Karpas-422 (cell line): ENCODE results near the gene PAOX. TPM values are rescaled to one million over a fixed set of nuclear protein-coding genes. Genes with fewer than 3 reads are reported as not detected.

Experiments used
- DNase-seq: peaks from one replicate; pipeline ENCODE4 v3.0.0-alpha.2; 2015
- H2AFZ ChIP-seq: fragments of 200-600 bp; sonication (generic); 2 replicates; pipeline ENCODE4 v1.6.1; 2014; ENCODE audit warnings: antibody characterized with exemption, low read length, mixed read lengths
- H3K27ac ChIP-seq: fragments of 200-600 bp; sonication (generic); 2 replicates; pipeline ENCODE4 v1.5.1; 2014; ENCODE audit warnings: mild to moderate bottlenecking, low read length, moderate library complexity
- H3K27me3 ChIP-seq: fragments of 200-600 bp; sonication (generic); 2 replicates; pipeline ENCODE4 v1.6.1; 2014; ENCODE audit warnings: low read length, mixed read lengths
- H3K36me3 ChIP-seq: fragments of 200-600 bp; sonication (generic); 2 replicates; pipeline ENCODE4 v1.6.1; 2014; ENCODE audit warnings: low read length, mixed read lengths; ENCODE audit not compliant: insufficient read depth
- H3K4me1 ChIP-seq: fragments of 200-600 bp; sonication (generic); 2 replicates; pipeline ENCODE4 v1.6.1; 2014; ENCODE audit warnings: mild to moderate bottlenecking, low read length, mixed read lengths
- H3K4me2 ChIP-seq: fragments of 200-600 bp; sonication (generic); 2 replicates; pipeline ENCODE4 v1.6.1; 2014; ENCODE audit warnings: low read length, low read depth, mild to moderate bottlenecking; ENCODE audit not compliant: poor library complexity, severe bottlenecking
- H3K4me3 ChIP-seq: fragments of 200-600 bp; sonication (generic); 2 replicates; pipeline ENCODE4 v1.5.1; 2014; ENCODE audit warnings: mild to moderate bottlenecking, antibody characterized with exemption, low read length, mixed read lengths
- H3K79me2 ChIP-seq: fragments of 200-600 bp; sonication (generic); 2 replicates; pipeline ENCODE4 v1.6.1; 2014; ENCODE audit warnings: mild to moderate bottlenecking, low read length, mixed read lengths
- H3K9ac ChIP-seq: fragments of 200-600 bp; sonication (generic); 2 replicates; pipeline ENCODE4 v1.6.0; 2014; ENCODE audit warnings: low read length
- H3K9me2 ChIP-seq: fragments of 200-600 bp; sonication (generic), shearing (Covaris generic); replicated peaks from 2 replicates; pipeline ENCODE4 v1.6.0; 2014; ENCODE audit warnings: mild to moderate bottlenecking, low read length, moderate library complexity; ENCODE audit not compliant: insufficient read depth
- H3K9me3 ChIP-seq: fragments of 300-700, 200-600 bp; sonication (generic); 2 replicates; pipeline ENCODE4 v1.6.1; 2014; ENCODE audit warnings: low read length, mixed read lengths
- H4K20me1 ChIP-seq: fragments of 200-600 bp; sonication (generic); 2 replicates; pipeline ENCODE4 v1.6.1; 2014; ENCODE audit warnings: mild to moderate bottlenecking, antibody characterized with exemption, low read length, low read depth; ENCODE audit not compliant: insufficient read depth
- total RNA-seq: library from RNA; depleted of rRNA; stranded (reverse); fragments of >200 nt; shearing (Covaris generic); gene quantifications from 2 replicates; pipeline ENCODE4 v1.2.3, GENCODE V29; 2014; ENCODE audit warnings: low replicate concordance

PAOX gene
- total RNA-seq, 1 experiment from 2014 or later = not detected

DNA sequence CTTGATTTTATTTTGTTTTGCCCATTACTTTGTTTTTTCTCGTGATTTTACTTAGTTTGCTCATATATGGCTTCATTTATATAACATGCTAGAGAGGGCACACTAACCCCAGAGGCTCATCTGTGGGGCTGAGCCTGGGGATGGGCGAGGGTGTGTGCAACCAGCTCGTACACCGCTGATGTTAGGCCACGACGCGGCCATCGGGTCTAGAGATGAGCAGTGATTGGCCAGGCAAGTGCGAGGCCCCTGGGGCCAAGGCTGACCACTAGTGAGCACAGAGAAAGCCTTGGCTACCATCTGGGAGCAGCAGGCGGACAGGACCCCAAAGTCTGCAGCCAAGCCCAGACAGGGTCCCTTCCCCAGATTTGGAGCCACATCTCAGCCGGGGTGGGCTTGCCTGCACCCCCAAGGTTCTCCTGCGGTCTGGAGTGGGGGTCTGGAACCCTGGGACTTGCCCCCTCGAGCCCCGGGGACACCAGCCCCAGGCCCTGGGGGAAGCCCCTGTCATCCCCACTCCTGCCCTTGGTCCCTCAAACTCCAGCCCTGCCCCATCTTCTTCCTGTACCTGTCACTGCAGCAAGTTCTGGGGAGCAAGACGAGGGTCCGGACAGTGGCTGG lies 25.0 kb upstream of the PAOX start:
- H3K79me2 ChIP-seq = no peaks in the 10 kb centered on the region
- no peaks in the 10 kb centered on the region for H3K36me3 ChIP-seq
- no peaks in the 10 kb centered on the region for H3K9me3 ChIP-seq
- no peaks in the 10 kb centered on the region for H4K20me1 ChIP-seq
- DNase-seq = no peak
- H3K27me3 ChIP-seq = no peaks in the 10 kb centered on the region
- no peak overlapping the region for H2AFZ ChIP-seq
- no peak overlapping the region for H3K9ac ChIP-seq
- H3K4me3 ChIP-seq = no peak overlapping the region
- no peaks in the 10 kb centered on the region for H3K9me2 ChIP-seq
- no peak overlapping the region for H3K4me2 ChIP-seq
- peaks cover 5% of the 10 kb centered on the region; the same call in 1 of the 2 replicates for H3K4me1 ChIP-seq
- H3K27ac ChIP-seq = no peak overlapping the region

DNA sequence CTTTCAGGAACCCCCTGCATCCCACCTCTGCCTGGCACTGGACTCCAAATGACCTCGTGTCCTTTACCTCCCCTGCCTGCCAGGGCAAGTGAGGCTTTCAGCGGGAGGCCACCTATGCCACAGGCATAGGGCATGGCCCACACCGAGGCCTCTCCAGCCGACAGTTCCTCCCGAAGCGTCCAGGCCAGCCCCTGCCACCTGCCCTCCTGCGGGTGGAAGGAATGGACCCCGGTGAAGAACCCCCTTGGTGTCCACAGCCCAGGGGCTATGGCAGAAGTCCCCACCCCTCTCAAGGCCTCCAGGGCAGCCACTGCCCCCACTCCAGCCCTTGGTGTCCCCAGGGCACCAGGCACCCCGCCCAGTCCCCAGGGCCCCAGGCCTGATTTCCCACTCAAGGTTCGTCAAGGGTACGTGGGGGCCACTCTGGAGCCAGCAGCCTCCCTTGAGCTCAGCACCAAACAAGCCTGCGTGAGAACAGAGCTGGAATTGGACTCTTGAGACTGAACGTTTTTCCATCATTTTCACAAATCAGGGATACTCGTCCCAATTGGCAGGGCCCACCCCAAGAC lies 24.3 kb upstream of the PAOX start:
- Histone ChIP-seq H2AFZ (no peak overlapping the region), H3K36me3 (no peaks in the 10 kb centered on the region), H3K9ac (no peak overlapping the region), H3K27ac (no peak overlapping the region), H4K20me1 (no peaks in the 10 kb centered on the region), H3K79me2 (no peaks in the 10 kb centered on the region), H3K9me3 (no peaks in the 10 kb centered on the region), H3K27me3 (no peaks in the 10 kb centered on the region), H3K4me3 (no peak overlapping the region), H3K4me1 (peaks cover 5% of the 10 kb centered on the region; the same call in 1 of the 2 replicates), H3K4me2 (no peak overlapping the region), H3K9me2 (no peaks in the 10 kb centered on the region)
- no peak for DNase-seq

DNA sequence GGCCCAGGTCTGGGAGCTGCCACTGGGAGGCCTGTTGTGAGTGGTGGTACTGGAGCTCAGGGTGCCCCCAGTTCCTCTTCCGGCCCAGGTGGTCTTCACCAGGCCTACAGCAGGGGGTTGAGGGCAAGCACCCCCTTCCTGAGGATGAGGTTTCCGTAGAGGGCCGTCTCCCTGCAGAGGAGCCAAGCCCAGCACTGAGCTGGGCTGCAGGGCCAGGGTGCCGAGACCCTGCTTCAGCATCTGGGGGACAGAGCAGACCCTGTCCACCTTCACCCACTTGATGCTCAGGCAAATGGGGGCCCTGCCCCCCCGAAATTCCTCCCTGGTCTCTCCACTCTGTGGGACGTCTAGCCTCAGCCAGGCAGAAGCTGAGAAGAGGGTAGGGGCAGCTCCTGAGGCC lies 23.8 kb upstream of the PAOX start:
- Histone ChIP-seq H3K27ac (no peak overlapping the region), H3K27me3 (no peaks in the 10 kb centered on the region), H3K36me3 (no peaks in the 10 kb centered on the region), H3K4me3 (no peak overlapping the region), H4K20me1 (no peaks in the 10 kb centered on the region), H3K9me3 (no peaks in the 10 kb centered on the region), H3K4me2 (no peak overlapping the region), H2AFZ (no peak overlapping the region), H3K79me2 (no peaks in the 10 kb centered on the region), H3K9ac (no peak overlapping the region), H3K4me1 (peaks cover 5% of the 10 kb centered on the region; the same call in 1 of the 2 replicates), H3K9me2 (no peaks in the 10 kb centered on the region)
- no peak for DNase-seq

DNA sequence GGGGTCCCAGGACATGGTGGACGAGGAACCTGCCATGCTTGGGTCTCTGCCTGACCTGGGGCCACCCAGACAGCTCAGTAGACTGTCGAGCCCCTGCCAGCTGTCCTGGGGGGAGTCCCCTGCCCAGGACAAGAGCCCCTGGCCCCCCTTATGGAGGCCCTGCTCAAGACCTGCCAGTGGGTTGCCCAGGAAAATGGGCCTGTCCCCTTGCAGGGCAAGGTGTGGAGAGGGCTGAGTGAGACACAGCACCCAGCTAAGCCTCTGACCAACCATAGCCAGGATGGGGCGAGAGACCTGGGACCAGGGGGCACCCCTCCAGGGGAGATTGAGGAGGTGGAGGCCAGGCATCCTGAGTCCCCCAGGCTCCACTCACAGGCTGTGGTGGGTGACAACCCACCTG lies 23.1 kb upstream of the PAOX start:
- H3K9ac ChIP-seq = no peak overlapping the region

DNA sequence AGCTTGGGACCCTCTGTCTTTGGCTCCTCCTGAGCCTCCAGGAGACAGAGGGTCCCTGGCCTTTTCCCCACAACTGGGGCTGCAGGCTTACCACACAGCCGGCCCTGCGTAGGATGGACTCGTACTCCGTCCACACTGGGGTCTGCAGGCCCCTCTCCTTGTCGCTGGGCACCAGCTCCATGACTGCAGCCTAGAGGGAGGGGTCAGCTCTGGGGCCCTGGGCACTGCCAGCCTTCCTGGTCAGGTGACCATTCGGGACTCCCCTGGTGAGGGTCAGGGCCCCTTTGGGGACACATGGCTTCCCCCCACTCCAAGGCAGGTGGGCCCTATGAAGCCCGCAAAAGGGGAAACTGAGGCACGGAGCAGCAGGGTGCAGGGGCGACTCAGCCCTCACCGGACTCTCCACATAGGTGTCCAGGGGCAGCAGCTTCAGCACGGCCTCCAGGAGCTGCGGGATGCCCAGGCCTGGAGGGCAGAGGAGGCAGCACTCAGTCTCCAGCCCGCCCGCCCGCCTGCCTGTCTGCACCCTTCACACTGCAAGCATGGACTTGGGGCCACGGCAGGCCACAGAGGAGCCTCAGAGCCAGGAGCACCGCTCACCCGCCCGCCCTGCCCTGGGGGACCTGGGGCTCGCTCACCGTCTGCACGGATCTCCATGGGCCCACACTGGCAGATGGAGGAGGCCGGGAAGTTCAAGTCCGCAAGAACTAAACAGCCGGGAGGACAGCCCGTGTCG lies 22.3 kb upstream of the PAOX start:
- Histone ChIP-seq H3K27ac (no peak overlapping the region), H3K9ac (no peak overlapping the region), H3K4me1 (peaks cover 5% of the 10 kb centered on the region; the same call in 1 of the 2 replicates), H3K4me3 (no peak overlapping the region), H4K20me1 (no peaks in the 10 kb centered on the region), H2AFZ (no peak overlapping the region), H3K36me3 (no peaks in the 10 kb centered on the region), H3K9me2 (no peaks in the 10 kb centered on the region), H3K4me2 (peak overlapping the region; percentile 7), H3K27me3 (no peaks in the 10 kb centered on the region), H3K9me3 (no peaks in the 10 kb centered on the region), H3K79me2 (no peaks in the 10 kb centered on the region)
- no peak for DNase-seq

More for the DNA sequence above, 23.1 kb upstream of the PAOX start:
- no peaks in the 10 kb centered on the region for H3K9me2 ChIP-seq
- H3K79me2 ChIP-seq = no peaks in the 10 kb centered on the region
- no peak overlapping the region for H2AFZ ChIP-seq
- H3K4me2 ChIP-seq = no peak overlapping the region
- no peaks in the 10 kb centered on the region for H3K36me3 ChIP-seq
- no peak for DNase-seq
- H3K27me3 ChIP-seq = no peaks in the 10 kb centered on the region
- H4K20me1 ChIP-seq = no peaks in the 10 kb centered on the region
- peaks cover 5% of the 10 kb centered on the region; the same call in 1 of the 2 replicates for H3K4me1 ChIP-seq
- H3K27ac ChIP-seq = no peak overlapping the region
- H3K4me3 ChIP-seq = no peak overlapping the region
- H3K9me3 ChIP-seq = no peaks in the 10 kb centered on the region

DNA sequence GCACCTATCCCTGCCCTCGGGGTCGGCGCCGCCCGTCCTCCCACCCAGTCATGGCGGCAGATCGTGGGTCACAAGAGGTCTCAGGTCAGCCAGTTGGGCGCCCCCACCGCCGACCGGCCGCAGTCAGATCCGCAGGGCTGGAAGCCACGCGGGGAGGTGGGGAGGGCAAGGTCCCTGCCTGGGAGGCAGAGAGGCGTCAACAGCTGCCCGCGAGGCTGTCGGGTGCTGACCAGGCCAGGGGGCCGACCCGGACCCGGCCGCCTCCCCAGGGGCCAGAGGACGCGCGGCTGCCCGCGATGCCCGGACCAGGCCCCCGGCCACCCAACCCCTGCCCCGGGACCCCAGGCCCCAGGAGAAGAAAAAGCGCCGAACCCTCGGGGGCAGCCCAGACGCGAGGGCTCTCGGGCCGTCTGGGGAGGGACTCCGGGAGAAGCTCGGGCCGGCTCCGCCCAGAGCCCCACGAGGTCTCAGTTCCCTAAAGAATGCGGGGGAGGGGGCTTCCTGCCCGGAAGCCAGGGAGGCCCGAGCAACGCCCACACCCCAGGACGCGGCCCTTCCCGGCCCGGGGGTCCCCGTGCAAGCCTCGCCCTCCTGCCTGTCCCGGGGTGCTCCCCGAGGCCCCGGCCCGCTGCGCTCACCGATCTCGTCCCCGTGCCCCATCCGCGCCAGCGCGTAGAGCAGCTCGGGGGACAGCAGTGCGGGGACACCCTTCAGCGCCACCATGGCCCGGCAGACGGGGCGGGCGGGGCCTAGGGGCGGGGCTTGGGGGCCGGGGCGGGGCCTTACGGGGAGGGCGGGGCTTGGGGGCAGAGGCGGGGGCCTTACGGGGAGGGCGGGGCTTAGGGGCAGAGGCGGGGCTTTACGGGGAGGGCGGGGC lies 21.5 kb upstream of the PAOX start, which contains the start of gene FUOM:
TSS of gene FUOM (minus strand) at position 735 of the 877 bp plus-strand sequence. CDS start at position 723, 12 bp downstream.
- H3K4me1 ChIP-seq = peaks cover 5% of the 10 kb centered on the region; the same call in 1 of the 2 replicates
- peak within 1 kb of the TSS; percentile 7 for H3K4me2 ChIP-seq
- no peak within 1 kb of the TSS for H3K9ac ChIP-seq
- no peaks in the 10 kb centered on the region for H3K27me3 ChIP-seq
- no peak within 1 kb of the TSS for H3K27ac ChIP-seq
- no peak within 1 kb of the TSS for H2AFZ ChIP-seq
- H3K9me3 ChIP-seq = no peaks in the 10 kb centered on the region
- H4K20me1 ChIP-seq = no peaks in the 10 kb centered on the region
- H3K36me3 ChIP-seq = no peaks in the 10 kb centered on the region
- no peaks in the 10 kb centered on the region for H3K9me2 ChIP-seq
- DNase-seq = peak; percentile 47
- H3K79me2 ChIP-seq = no peaks in the 10 kb centered on the region
- no peak within 1 kb of the TSS for H3K4me3 ChIP-seq

DNA sequence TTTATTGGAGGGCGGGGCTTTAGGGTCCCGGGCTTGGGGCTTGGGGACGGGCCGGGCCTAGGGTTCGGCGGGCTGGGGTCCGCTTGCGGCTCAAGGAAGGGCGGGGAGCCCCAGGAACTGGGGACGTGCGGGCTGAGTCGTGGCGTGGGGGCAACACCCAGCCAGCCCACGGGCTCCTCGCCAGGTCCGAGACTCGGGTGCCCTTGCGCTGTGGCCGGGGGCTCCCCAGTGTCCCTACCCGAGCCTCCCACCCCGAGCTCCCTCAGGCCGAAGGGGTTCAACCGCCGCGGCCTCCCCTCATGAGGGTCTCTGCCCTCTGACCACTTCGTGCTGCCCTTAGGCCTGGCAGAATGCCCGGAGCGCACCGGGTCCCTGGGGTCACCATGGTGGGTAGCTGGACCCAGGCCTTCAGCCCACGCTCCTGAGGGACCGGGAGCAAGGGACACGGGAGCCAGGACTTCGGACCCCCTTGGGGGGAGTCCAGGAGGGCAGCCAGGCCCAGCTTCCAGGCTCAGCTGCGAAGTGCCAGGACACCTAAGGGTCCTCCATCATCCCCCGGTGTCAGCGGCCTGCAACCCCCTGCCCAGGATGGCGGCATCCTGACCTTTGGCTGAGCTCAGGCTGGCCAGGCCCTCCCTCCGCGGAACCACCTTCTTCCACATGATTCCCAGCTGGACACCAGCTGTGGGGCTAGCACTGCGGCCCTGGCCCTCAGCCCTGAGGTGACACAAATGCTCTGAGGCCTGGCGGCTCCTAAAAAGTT lies 20.7 kb upstream of the PAOX start:
- no peak for DNase-seq
- H3K9ac ChIP-seq = no peak overlapping the region
- no peaks in the 10 kb centered on the region for H4K20me1 ChIP-seq
- no peak overlapping the region for H3K4me2 ChIP-seq
- peaks cover 5% of the 10 kb centered on the region; the same call in 1 of the 2 replicates for H3K4me1 ChIP-seq
- H3K27ac ChIP-seq = no peak overlapping the region
- H3K4me3 ChIP-seq = no peak overlapping the region
- no peaks in the 10 kb centered on the region for H3K9me3 ChIP-seq
- H2AFZ ChIP-seq = no peak overlapping the region
- no peaks in the 10 kb centered on the region for H3K27me3 ChIP-seq
- no peaks in the 10 kb centered on the region for H3K9me2 ChIP-seq
- H3K36me3 ChIP-seq = no peaks in the 10 kb centered on the region
- H3K79me2 ChIP-seq = no peaks in the 10 kb centered on the region
